WTC11 (cell line): Measurements from ENCODE around the gene ITGA5. TPM values are rescaled to one million over a fixed set of nuclear protein-coding genes. Genes with fewer than 3 reads are reported as not detected.

Experiments
- ATAC-seq: fragments of 200-7000 bp; cut with Tn5 transposase; 2 replicates; pipeline ENCODE4 v1.10.0; 2021; ENCODE audit warnings: mild to moderate bottlenecking, moderate library complexity
- CTCF ChIA-PET: fragments of 300-600 bp; sonication (Branson Sonifier 250); formaldehyde crosslinking; loops from one replicate; lab custom pipeline; 2021; ENCODE audit warnings: antibody characterized with exemption; lab: Charles Lee
- POLR2A ChIA-PET: fragments of 350-600 bp; sonication (Branson Sonifier 250); formaldehyde crosslinking; loops from one replicate; lab custom pipeline; 2021; ENCODE audit warnings: antibody characterized with exemption; lab: Charles Lee
- DNase-seq: peaks from one replicate; pipeline ENCODE4 v3.0.0; 2021; ENCODE audit warnings: low spot score
- H3K27ac Mint-ChIP-seq: 2 replicates; pipeline ENCODE4 v1.8.0; 2021; ENCODE audit warnings: mixed read lengths
- H3K27me3 Mint-ChIP-seq: 2 replicates; pipeline ENCODE4 v1.8.0; 2021; ENCODE audit warnings: low read depth, mild to moderate bottlenecking, moderate library complexity, mixed read lengths
- H3K36me3 Mint-ChIP-seq: 2 replicates; pipeline ENCODE4 v1.8.0; 2021; ENCODE audit warnings: mixed read lengths
- H3K4me1 Mint-ChIP-seq: 2 replicates; pipeline ENCODE4 v1.8.0; 2022; ENCODE audit warnings: mixed read lengths
- H3K4me3 Mint-ChIP-seq: 2 replicates; pipeline ENCODE4 v1.8.0; 2021; ENCODE audit warnings: mild to moderate bottlenecking, moderate library complexity, mixed read lengths
- H3K9me3 Mint-ChIP-seq: 2 replicates; pipeline ENCODE4 v1.8.0; 2021; ENCODE audit warnings: mixed read lengths
- CBFB ChIP-seq: sonication (generic); formaldehyde crosslinking; IDR thresholded peaks from 2 replicates; pipeline ENCODE4 v1.8.1; 2022; ENCODE audit warnings: mild to moderate bottlenecking, low read depth, missing genetic modification reagents
- ETV6 ChIP-seq: sonication (generic); formaldehyde crosslinking; IDR thresholded peaks from 2 replicates; pipeline ENCODE4 v1.8.1; 2022; ENCODE audit warnings: mild to moderate bottlenecking, missing genetic modification reagents
- MLX ChIP-seq: sonication (generic); formaldehyde crosslinking; IDR thresholded peaks from 2 replicates; pipeline ENCODE4 v1.8.1; 2023; ENCODE audit warnings: mild to moderate bottlenecking, missing genetic modification reagents, moderate library complexity
- NR2C2 ChIP-seq: sonication (generic); formaldehyde crosslinking; IDR thresholded peaks from 2 replicates; pipeline ENCODE4 v1.8.0; 2022; ENCODE audit warnings: mild to moderate bottlenecking, missing genetic modification reagents
- NR3C1 ChIP-seq: sonication (generic); formaldehyde crosslinking; conservative IDR thresholded peaks from 2 replicates; pipeline ENCODE4 v1.8.1; 2023; ENCODE audit warnings: low read depth, mild to moderate bottlenecking, missing genetic modification reagents
- RORB ChIP-seq: fragments of 250-450 bp; sonication (Bioruptor Pico); IDR thresholded peaks from 2 replicates; pipeline ENCODE4 v1.9.0; 2021; ENCODE audit warnings: mild to moderate bottlenecking
- SMAD3 ChIP-seq: sonication (generic); formaldehyde crosslinking; IDR thresholded peaks from 2 replicates; pipeline ENCODE4 v1.8.0; 2022; ENCODE audit warnings: missing genetic modification reagents, mild to moderate bottlenecking, borderline replicate concordance
- SP1 ChIP-seq: sonication (generic); formaldehyde crosslinking; conservative IDR thresholded peaks from 2 replicates; pipeline ENCODE4 v1.8.1; 2022; ENCODE audit warnings: missing genetic modification reagents
- STAT6 ChIP-seq: sonication (generic); formaldehyde crosslinking; conservative IDR thresholded peaks from 2 replicates; pipeline ENCODE4 v1.8.1; 2023; ENCODE audit warnings: mild to moderate bottlenecking, low read depth, missing genetic modification reagents, moderate library complexity
- USF2 ChIP-seq: sonication (generic); formaldehyde crosslinking; IDR thresholded peaks from 2 replicates; pipeline ENCODE4 v1.8.1; 2023; ENCODE audit warnings: mild to moderate bottlenecking, missing genetic modification reagents, moderate library complexity
- ZNF423 ChIP-seq: fragments of 250-450 bp; sonication (Bioruptor Pico); IDR thresholded peaks from 2 replicates; pipeline ENCODE4 v2.1.2; 2022; ENCODE audit warnings: mild to moderate bottlenecking, moderate library complexity
- ZNF532 ChIP-seq: fragments of 250-450 bp; sonication (Bioruptor Pico); IDR thresholded peaks from 2 replicates; pipeline ENCODE4 v1.9.0; 2021; ENCODE audit warnings: mild to moderate bottlenecking, borderline replicate concordance
- total RNA-seq: library from RNA; stranded (reverse); gene quantifications from 3 replicates; pipeline ENCODE4 v1.2.3, GENCODE V29; 2021
- TF ChIP-seq, protein P1 (sequence below): sonication (generic); formaldehyde crosslinking; IDR thresholded peaks from 2 replicates; pipeline ENCODE4 v1.8.0; 2022; ENCODE audit warnings: missing genetic modification reagents
- TF ChIP-seq, protein P2 (sequence below): sonication (generic); formaldehyde crosslinking; IDR thresholded peaks from 2 replicates; pipeline ENCODE4 v1.8.0; 2022; ENCODE audit warnings: mild to moderate bottlenecking, missing genetic modification reagents
- TF ChIP-seq, protein P3 (sequence below): fragments of 250-450 bp; sonication (Bioruptor Pico); IDR thresholded peaks from 2 replicates; pipeline ENCODE4 v2.1.2; 2022; ENCODE audit warnings: mild to moderate bottlenecking, moderate library complexity

Gene ITGA5
- total RNA-seq, 1 experiment from 2014 or later: 21.9 TPM

- Mint-ChIP-seq H3K36me3 (no peaks in the 10 kb centered on the region), H3K4me3 (peak overlapping the region; percentile 83), H3K4me1 (peaks cover 84% of the 10 kb centered on the region), H3K9me3 (no peaks in the 10 kb centered on the region), H3K27ac (no peak overlapping the region), H3K27me3 (peaks cover 18% of the 10 kb centered on the region)
- CTCF ChIA-PET: interaction anchor here (2.4 kb wide), 1 partner anchor 10 kb away, joined by 28 read pairs; no protein-coding TSS in a partner anchor
- no peak for DNase-seq
- POLR2A ChIA-PET: no interaction called here
- TF ChIP-seq NR3C1 (CRISPR knock-in tag) (no peak), SP1 (CRISPR knock-in tag) (no peak), ZNF423 (CRISPR knock-in tag) (no peak), USF2 (CRISPR knock-in tag) (no peak), NR2C2 (CRISPR knock-in tag) (no peak), ZNF532 (CRISPR knock-in tag) (no peak), ETV6 (CRISPR knock-in tag) (no peak), SMAD3 (no peak), RORB (no peak), STAT6 (CRISPR knock-in tag) (no peak), CBFB (CRISPR knock-in tag) (no peak), MLX (CRISPR knock-in tag) (no peak)
- TF ChIP-seq, protein P1, sequence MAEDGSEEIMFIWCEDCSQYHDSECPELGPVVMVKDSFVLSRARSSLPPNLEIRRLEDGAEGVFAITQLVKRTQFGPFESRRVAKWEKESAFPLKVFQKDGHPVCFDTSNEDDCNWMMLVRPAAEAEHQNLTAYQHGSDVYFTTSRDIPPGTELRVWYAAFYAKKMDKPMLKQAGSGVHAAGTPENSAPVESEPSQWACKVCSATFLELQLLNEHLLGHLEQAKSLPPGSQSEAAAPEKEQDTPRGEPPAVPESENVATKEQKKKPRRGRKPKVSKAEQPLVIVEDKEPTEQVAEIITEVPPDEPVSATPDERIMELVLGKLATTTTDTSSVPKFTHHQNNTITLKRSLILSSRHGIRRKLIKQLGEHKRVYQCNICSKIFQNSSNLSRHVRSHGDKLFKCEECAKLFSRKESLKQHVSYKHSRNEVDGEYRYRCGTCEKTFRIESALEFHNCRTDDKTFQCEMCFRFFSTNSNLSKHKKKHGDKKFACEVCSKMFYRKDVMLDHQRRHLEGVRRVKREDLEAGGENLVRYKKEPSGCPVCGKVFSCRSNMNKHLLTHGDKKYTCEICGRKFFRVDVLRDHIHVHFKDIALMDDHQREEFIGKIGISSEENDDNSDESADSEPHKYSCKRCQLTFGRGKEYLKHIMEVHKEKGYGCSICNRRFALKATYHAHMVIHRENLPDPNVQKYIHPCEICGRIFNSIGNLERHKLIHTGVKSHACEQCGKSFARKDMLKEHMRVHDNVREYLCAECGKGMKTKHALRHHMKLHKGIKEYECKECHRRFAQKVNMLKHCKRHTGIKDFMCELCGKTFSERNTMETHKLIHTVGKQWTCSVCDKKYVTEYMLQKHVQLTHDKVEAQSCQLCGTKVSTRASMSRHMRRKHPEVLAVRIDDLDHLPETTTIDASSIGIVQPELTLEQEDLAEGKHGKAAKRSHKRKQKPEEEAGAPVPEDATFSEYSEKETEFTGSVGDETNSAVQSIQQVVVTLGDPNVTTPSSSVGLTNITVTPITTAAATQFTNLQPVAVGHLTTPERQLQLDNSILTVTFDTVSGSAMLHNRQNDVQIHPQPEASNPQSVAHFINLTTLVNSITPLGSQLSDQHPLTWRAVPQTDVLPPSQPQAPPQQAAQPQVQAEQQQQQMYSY (CRISPR knock-in tag): no peak
- TF ChIP-seq, protein P2, sequence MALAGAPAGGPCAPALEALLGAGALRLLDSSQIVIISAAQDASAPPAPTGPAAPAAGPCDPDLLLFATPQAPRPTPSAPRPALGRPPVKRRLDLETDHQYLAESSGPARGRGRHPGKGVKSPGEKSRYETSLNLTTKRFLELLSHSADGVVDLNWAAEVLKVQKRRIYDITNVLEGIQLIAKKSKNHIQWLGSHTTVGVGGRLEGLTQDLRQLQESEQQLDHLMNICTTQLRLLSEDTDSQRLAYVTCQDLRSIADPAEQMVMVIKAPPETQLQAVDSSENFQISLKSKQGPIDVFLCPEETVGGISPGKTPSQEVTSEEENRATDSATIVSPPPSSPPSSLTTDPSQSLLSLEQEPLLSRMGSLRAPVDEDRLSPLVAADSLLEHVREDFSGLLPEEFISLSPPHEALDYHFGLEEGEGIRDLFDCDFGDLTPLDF (CRISPR knock-in tag): no peak
- TF ChIP-seq, protein P3, sequence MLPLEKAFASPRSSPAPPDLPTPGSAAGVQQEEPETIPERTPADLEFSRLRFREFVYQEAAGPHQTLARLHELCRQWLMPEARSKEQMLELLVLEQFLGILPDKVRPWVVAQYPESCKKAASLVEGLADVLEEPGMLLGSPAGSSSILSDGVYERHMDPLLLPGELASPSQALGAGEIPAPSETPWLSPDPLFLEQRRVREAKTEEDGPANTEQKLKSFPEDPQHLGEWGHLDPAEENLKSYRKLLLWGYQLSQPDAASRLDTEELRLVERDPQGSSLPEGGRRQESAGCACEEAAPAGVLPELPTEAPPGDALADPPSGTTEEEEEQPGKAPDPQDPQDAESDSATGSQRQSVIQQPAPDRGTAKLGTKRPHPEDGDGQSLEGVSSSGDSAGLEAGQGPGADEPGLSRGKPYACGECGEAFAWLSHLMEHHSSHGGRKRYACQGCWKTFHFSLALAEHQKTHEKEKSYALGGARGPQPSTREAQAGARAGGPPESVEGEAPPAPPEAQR (CRISPR knock-in tag): no peak
- no peak for ATAC-seq
Measured at GRCh38 chr12:54389134-54389508, 29.9 kb downstream of the ITGA5 start.
